ENCODE results near the gene MAP3K20. TPM values are rescaled to one million over a fixed set of nuclear protein-coding genes. Genes with fewer than 3 reads are reported as not detected.
"Not testable (repeated sequence)": the region's sequence is repeated elsewhere in the genome, so short reads cannot be mapped to it uniquely, and the experiment has no call there.

The MAP3K20 gene
- total and polyA plus RNA-seq, 10 of the 15 experiments (the other 5 are each of a cell fraction or from before 2014, with no cell fraction given): 0.04 to 5.6 (median 2.3) TPM

DNA sequence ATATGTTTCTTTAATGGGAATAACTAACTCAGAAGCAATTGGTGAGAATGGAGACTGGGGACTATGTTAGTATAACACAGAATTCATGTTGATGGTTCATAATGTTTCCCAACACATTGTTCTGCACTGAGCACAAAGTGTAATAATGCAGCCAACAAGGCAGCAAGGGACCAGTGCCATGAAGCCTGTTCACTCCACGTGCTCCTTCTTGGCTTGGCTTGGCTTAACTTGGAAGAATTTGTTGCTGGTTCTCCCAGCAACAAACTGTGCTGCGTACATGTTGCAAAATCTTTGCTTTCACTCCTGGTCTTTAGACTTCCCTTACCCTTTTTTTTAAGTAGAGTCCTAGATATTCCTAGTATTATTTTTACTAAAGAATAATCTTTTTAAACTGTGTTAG is 129.7 kb downstream of the MAP3K20 start:
- H3K4me3 ChIP-seq: no peak overlapping the region
- in situ Hi-C loops (cut with MboI) (no loop called here), intact Hi-C loops (cut with micrococcal nuclease; ENCODE audit: unreplicated experiment) (no loop called here)
- H2AFZ ChIP-seq (ENCODE audit: control insufficient read depth, low read depth, low read length): no peak overlapping the region
- ChIA-PET CTCF (interaction anchor here (1.6 kb wide), 1 partner anchor 114 kb away, joined by 3 read pairs; no protein-coding TSS in a partner anchor), SMC1A (ENCODE audit: uncharacterized antibody, unreplicated experiment) (no interaction called here), RAD21 (ENCODE audit: unreplicated experiment) (no interaction called here), POLR2A (no interaction called here)
- BruUV-seq (replicated peaks): no TSS peak
- WGBS (ENCODE audit: insufficient coverage, insufficient replicate concordance, low lambda C conversion rate, missing lambda C conversion rate): 96% methylated on average over 2 of the region's 2 CpGs
- H3K4me2 ChIP-seq (ENCODE audit: control insufficient read depth, insufficient read depth): no peak overlapping the region
- DNase-seq (ENCODE audit: low read depth, low spot score) (no peak), ATAC-seq (no peak), FAIRE-seq (no peak)
- H3K79me2 ChIP-seq (ENCODE audit: control insufficient read depth, insufficient read depth, low read length): no peaks in the 10 kb centered on the region
- no peaks in the 10 kb centered on the region for H4K20me1 ChIP-seq (ENCODE audit: control insufficient read depth, insufficient read depth)
- no peak overlapping the region for H3K27ac ChIP-seq (ENCODE audit: control insufficient read depth, insufficient read depth)
- H3K9me3 ChIP-seq (replicated peaks; ENCODE audit: control insufficient read depth, insufficient read depth, low read length): no peaks in the 10 kb centered on the region
- no peak overlapping the region for H3K9ac ChIP-seq (ENCODE audit: control insufficient read depth, insufficient read depth, low read length)
- TF ChIP-seq SMC3 (IDR thresholded peaks at IDR 0.05; ENCODE audit: borderline replicate concordance, low read length): no peak
- no peak for TF ChIP-seq POLR2A (IDR thresholded peaks at IDR 0.05; ENCODE audit: low read depth, low read length)
- TF ChIP-seq, protein P1, sequence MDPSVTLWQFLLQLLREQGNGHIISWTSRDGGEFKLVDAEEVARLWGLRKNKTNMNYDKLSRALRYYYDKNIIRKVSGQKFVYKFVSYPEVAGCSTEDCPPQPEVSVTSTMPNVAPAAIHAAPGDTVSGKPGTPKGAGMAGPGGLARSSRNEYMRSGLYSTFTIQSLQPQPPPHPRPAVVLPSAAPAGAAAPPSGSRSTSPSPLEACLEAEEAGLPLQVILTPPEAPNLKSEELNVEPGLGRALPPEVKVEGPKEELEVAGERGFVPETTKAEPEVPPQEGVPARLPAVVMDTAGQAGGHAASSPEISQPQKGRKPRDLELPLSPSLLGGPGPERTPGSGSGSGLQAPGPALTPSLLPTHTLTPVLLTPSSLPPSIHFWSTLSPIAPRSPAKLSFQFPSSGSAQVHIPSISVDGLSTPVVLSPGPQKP (IDR thresholded peaks at IDR 0.05; ENCODE audit: low read depth, low read length): no peak
- no peak for TF ChIP-seq NFXL1 (IDR thresholded peaks at IDR 0.05; ENCODE audit: borderline replicate concordance)
- no peak for TF ChIP-seq RAD51 (IDR thresholded peaks at IDR 0.05)
- no peak for TF ChIP-seq ESRRA (IDR thresholded peaks at IDR 0.05; ENCODE audit: low read length)
- no peak for TF ChIP-seq ZNF622 (IDR thresholded peaks at IDR 0.05)
- TF ChIP-seq STAT1 (conservative IDR thresholded peaks at IDR 0.05): no peak
- H3K36me3 ChIP-seq (ENCODE audit: control insufficient read depth in 2 of 2, insufficient read depth in 2 of 2, low read length in 1 of 2): peaks cover 0 to 2% of the 10 kb centered on the region in 2 experiments; a peak in 1 of 4 replicates
- H3K27me3 ChIP-seq (replicated peaks in 1 of 2; ENCODE audit: control insufficient read depth in 2 of 2, insufficient read depth in 2 of 2, low read length in 1 of 2): no peaks in the 10 kb centered on the region
- no peaks in the 10 kb centered on the region for H3K4me1 ChIP-seq (ENCODE audit: control insufficient read depth, insufficient read depth, low read length)

DNA sequence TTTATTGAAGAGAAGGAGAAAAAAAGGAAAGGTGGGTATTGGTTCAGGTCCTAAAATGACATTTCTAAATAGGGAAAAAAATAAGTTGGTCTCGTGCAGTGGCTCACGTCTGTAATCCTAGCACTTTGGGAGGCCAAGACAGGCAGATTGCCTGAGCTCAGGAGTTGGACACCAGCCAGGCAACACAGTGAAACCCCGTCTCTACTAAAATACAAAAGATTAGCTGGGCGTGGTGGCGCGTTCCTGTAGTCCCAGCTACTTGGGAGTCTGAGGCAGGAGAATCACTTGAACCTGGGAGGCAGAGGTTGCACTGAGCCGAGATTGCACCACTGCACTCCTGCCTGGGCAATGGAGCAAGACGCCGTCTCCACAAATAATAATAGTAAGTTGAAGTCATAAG is 131.5 kb downstream of the MAP3K20 start:
- H3K9ac ChIP-seq (ENCODE audit: control insufficient read depth, insufficient read depth, low read length): not testable (repeated sequence)
- CTCF ChIA-PET: interaction anchor here (1.6 to 2.6 kb wide), 2 partner anchors 115 to 181 kb away, joined by 3 to 9 read pairs; no protein-coding TSS in a partner anchor

More for the DNA sequence above, 131.5 kb downstream of the MAP3K20 start:
- RAD21 ChIA-PET (ENCODE audit: unreplicated experiment): interaction anchor here (4.9 kb wide), 1 partner anchor 179 kb away, joined by 42 read pairs; no protein-coding TSS in a partner anchor
- H3K36me3 ChIP-seq (ENCODE audit: control insufficient read depth in 2 of 2, insufficient read depth in 2 of 2, low read length in 1 of 2); H3K9me3 ChIP-seq (replicated peaks; ENCODE audit: control insufficient read depth, insufficient read depth, low read length); DNase-seq (ENCODE audit: low read depth, low spot score); H3K27me3 ChIP-seq (replicated peaks in 1 of 2; ENCODE audit: control insufficient read depth in 2 of 2, insufficient read depth in 2 of 2, low read length in 1 of 2); H3K4me2 ChIP-seq (ENCODE audit: control insufficient read depth, insufficient read depth); H3K4me1 ChIP-seq (ENCODE audit: control insufficient read depth, insufficient read depth, low read length); BruUV-seq (replicated peaks); H4K20me1 ChIP-seq (ENCODE audit: control insufficient read depth, insufficient read depth); POLR2A ChIA-PET; in situ Hi-C loops (cut with MboI); H3K27ac ChIP-seq (ENCODE audit: control insufficient read depth, insufficient read depth); ATAC-seq; H3K4me3 ChIP-seq; FAIRE-seq; H2AFZ ChIP-seq (ENCODE audit: control insufficient read depth, low read depth, low read length); intact Hi-C loops (cut with micrococcal nuclease; ENCODE audit: unreplicated experiment); H3K79me2 ChIP-seq (ENCODE audit: control insufficient read depth, insufficient read depth, low read length): not testable (repeated sequence)
- SMC1A ChIA-PET (ENCODE audit: uncharacterized antibody, unreplicated experiment): interaction anchor here (1.8 to 5.0 kb wide), 2 partner anchors 10 to 179 kb away, joined by 4 to 62 read pairs; no protein-coding TSS in a partner anchor
- 83% methylated on average over 9 of the region's 9 CpGs for WGBS (ENCODE audit: insufficient coverage, insufficient replicate concordance, low lambda C conversion rate, missing lambda C conversion rate)
